ENCODE measurements around the gene MTFR2. TPM values are rescaled to one million over a fixed set of nuclear protein-coding genes. Genes with fewer than 3 reads are reported as not detected.

Gene MTFR2
- total RNA-seq, 1 experiment from 2014 or later, result 12.6 TPM

- H3K4me2 ChIP-seq, result no peak overlapping the region
- no peak overlapping the region for H3K27ac ChIP-seq
- no peaks in the 10 kb centered on the region for H3K27me3 ChIP-seq (ENCODE audit: insufficient read depth, low read depth)
- POLR2A ChIA-PET (ENCODE audit: unreplicated experiment), result interaction anchor here (0.7 kb wide), 1 partner anchor 332 kb away, joined by 4 read pairs; no protein-coding TSS in a partner anchor
- no peak overlapping the region for H2AFZ ChIP-seq
- no TSS peak for BruUV-seq (replicated peaks)
- no peaks in the 10 kb centered on the region for H4K20me1 ChIP-seq (ENCODE audit: insufficient read depth)
- DNase-seq, result no peak
- H3K4me3 ChIP-seq, result no peak overlapping the region
- intact Hi-C loops (cut with micrococcal nuclease; ENCODE audit: unreplicated experiment), result no loop called here
- H3K9me3 ChIP-seq (ENCODE audit: insufficient read depth, low read depth), result no peaks in the 10 kb centered on the region
- H3F3A ChIP-seq (ENCODE audit: insufficient read depth, low read depth), result no peaks in the 10 kb centered on the region; the same call in 1 of the 2 replicates
- no peaks in the 10 kb centered on the region for H3K36me3 ChIP-seq (ENCODE audit: low read depth)
- no peaks in the 10 kb centered on the region for H3K9me2 ChIP-seq (ENCODE audit: insufficient read depth)
- TF ChIP-seq, protein P1, sequence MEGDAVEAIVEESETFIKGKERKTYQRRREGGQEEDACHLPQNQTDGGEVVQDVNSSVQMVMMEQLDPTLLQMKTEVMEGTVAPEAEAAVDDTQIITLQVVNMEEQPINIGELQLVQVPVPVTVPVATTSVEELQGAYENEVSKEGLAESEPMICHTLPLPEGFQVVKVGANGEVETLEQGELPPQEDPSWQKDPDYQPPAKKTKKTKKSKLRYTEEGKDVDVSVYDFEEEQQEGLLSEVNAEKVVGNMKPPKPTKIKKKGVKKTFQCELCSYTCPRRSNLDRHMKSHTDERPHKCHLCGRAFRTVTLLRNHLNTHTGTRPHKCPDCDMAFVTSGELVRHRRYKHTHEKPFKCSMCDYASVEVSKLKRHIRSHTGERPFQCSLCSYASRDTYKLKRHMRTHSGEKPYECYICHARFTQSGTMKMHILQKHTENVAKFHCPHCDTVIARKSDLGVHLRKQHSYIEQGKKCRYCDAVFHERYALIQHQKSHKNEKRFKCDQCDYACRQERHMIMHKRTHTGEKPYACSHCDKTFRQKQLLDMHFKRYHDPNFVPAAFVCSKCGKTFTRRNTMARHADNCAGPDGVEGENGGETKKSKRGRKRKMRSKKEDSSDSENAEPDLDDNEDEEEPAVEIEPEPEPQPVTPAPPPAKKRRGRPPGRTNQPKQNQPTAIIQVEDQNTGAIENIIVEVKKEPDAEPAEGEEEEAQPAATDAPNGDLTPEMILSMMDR (conservative IDR thresholded peaks at IDR 0.05), result no peak
- no peak for TF ChIP-seq EZH2 (IDR thresholded peaks at IDR 0.05; ENCODE audit: low read depth)
- no peaks in the 10 kb centered on the region for H3K4me1 ChIP-seq (replicated peaks; ENCODE audit: insufficient read depth)
- CTCF ChIA-PET, result interaction anchor here (0.6 kb wide), 1 partner anchor 697 kb away, joined by 3 read pairs; no protein-coding TSS in a partner anchor
- no peaks in the 10 kb centered on the region for H3K79me2 ChIP-seq (ENCODE audit: low read depth)
These were observed 17.4 kb downstream of the MTFR2 start for GRCh38 chr6:136232701-136233100.

- no peaks in the 10 kb centered on the region for H3K9me3 ChIP-seq (ENCODE audit: insufficient read depth, low read depth)
- TF ChIP-seq, protein P1 (conservative IDR thresholded peaks at IDR 0.05), result no peak
- no peak for TF ChIP-seq EZH2 (IDR thresholded peaks at IDR 0.05; ENCODE audit: low read depth)
- H3K79me2 ChIP-seq (ENCODE audit: low read depth), result no peaks in the 10 kb centered on the region
- no peak for DNase-seq
- H2AFZ ChIP-seq, result no peak overlapping the region
- H3K27ac ChIP-seq, result no peak overlapping the region
- H4K20me1 ChIP-seq (ENCODE audit: insufficient read depth), result no peaks in the 10 kb centered on the region
- intact Hi-C loops (cut with micrococcal nuclease; ENCODE audit: unreplicated experiment), result no loop called here
- BruUV-seq (replicated peaks), result no TSS peak
- no peaks in the 10 kb centered on the region for H3K27me3 ChIP-seq (ENCODE audit: insufficient read depth, low read depth)
- no peak overlapping the region for H3K4me2 ChIP-seq
- ChIA-PET CTCF (interaction anchor here (0.7 kb wide), 1 partner anchor 266 kb away, joined by 3 read pairs; no protein-coding TSS in a partner anchor), POLR2A (ENCODE audit: unreplicated experiment) (no interaction called here)
- no peaks in the 10 kb centered on the region for H3K9me2 ChIP-seq (ENCODE audit: insufficient read depth)
- H3K36me3 ChIP-seq (ENCODE audit: low read depth), result no peaks in the 10 kb centered on the region
- H3F3A ChIP-seq (ENCODE audit: insufficient read depth, low read depth), result no peaks in the 10 kb centered on the region; the same call in 1 of the 2 replicates
- no peak overlapping the region for H3K4me3 ChIP-seq
- H3K4me1 ChIP-seq (replicated peaks; ENCODE audit: insufficient read depth), result peaks cover 6% of the 10 kb centered on the region
These were observed 19.8 kb downstream of the MTFR2 start for GRCh38 chr6:136230219-136230853.

DNA sequence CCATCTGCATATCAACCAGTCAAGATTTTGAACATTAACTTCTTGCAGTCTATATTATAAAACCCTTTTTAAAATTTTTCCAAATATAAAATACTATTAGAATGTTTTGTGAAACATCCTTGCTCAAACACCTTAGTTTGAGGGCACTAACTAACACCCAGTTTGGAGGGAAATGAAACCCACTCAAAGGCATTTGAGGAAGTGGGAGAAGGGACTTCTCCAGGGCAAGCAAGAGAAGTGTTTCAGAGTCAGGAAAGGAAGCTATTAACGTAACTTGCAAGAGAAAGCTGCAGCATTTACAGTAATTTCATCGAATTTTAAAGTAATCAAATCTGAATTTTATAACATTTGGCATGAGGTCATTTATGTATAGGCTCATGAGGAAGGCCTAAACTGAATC, 21.3 kb downstream of the MTFR2 start:
- DNase-seq, result no peak
- TF ChIP-seq, protein P1 (conservative IDR thresholded peaks at IDR 0.05), result no peak
- no peak for TF ChIP-seq EZH2 (IDR thresholded peaks at IDR 0.05; ENCODE audit: low read depth)
- no peak overlapping the region for H3K4me3 ChIP-seq
- H2AFZ ChIP-seq, result no peak overlapping the region
- intact Hi-C loops (cut with micrococcal nuclease; ENCODE audit: unreplicated experiment), result no loop called here
- no peaks in the 10 kb centered on the region for H3K36me3 ChIP-seq (ENCODE audit: low read depth)
- H3K79me2 ChIP-seq (ENCODE audit: low read depth), result no peaks in the 10 kb centered on the region
- no TSS peak for BruUV-seq (replicated peaks)
- no peaks in the 10 kb centered on the region for H3K9me2 ChIP-seq (ENCODE audit: insufficient read depth)
- ChIA-PET CTCF (no interaction called here), POLR2A (ENCODE audit: unreplicated experiment) (no interaction called here)
- no peak overlapping the region for H3K27ac ChIP-seq
- H3K4me1 ChIP-seq (replicated peaks; ENCODE audit: insufficient read depth), result peaks cover 6% of the 10 kb centered on the region
- H3F3A ChIP-seq (ENCODE audit: insufficient read depth, low read depth), result no peaks in the 10 kb centered on the region; the same call in 1 of the 2 replicates
- peaks cover 5% of the 10 kb centered on the region; the same call in 1 of the 2 replicates for H3K9me3 ChIP-seq (ENCODE audit: insufficient read depth, low read depth)
- no peak overlapping the region for H3K4me2 ChIP-seq
- H4K20me1 ChIP-seq (ENCODE audit: insufficient read depth), result no peaks in the 10 kb centered on the region
- no peaks in the 10 kb centered on the region for H3K27me3 ChIP-seq (ENCODE audit: insufficient read depth, low read depth)

Measured in PC-9 (cell line).